ENCODE measurements around the gene DOCK7.

Gene DOCK7

DNA sequence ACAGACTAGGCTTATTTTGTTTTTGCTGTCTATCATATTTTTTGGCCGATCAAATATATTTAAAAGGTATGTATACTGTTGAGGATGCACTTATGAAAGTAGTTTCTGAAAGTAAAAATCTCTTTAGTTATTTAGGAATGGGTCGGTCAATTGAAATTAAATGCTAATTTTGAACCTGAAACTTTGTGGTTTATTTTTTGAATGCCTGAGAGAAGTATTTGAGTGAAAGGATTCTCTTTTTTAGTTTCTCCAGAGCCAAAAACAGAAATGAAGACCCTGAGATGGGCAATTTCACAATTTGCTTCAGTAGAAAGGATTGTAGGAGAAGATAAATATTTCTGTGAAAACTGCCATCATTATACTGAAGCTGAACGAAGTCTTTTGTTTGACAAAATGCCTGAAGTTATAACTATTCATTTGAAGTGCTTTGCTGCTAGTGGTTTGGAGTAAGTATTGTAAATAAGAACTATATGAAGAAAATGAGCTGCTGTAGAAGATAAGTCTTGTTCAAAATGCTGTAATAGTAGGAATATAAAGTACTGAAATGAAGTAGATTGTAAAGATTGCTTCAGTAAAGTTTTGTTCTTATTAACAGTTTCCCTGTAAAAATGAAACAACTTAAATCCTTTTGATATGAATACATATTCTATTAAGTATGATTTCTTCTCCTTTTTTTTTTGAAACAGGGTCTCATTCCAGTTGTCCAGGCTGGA is 239.8 kb downstream of the DOCK7 start:
- DNase-seq (ENCODE audit: low read depth), result no peak

DNA sequence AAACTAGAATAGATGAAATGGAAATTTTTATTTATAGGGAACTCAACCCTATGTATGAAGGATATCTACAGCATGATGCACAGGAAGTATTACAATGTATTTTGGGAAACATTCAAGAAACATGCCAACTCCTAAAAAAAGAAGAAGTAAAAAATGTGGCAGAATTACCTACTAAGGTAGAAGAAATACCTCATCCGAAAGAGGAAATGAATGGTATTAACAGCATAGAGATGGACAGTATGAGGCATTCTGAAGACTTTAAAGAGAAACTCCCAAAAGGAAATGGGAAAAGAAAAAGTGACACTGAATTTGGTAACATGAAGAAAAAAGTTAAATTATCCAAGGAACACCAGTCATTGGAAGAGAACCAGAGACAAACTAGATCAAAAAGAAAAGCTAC is 243.5 kb downstream of the DOCK7 start:
- no peak for DNase-seq (ENCODE audit: low read depth)

DNA sequence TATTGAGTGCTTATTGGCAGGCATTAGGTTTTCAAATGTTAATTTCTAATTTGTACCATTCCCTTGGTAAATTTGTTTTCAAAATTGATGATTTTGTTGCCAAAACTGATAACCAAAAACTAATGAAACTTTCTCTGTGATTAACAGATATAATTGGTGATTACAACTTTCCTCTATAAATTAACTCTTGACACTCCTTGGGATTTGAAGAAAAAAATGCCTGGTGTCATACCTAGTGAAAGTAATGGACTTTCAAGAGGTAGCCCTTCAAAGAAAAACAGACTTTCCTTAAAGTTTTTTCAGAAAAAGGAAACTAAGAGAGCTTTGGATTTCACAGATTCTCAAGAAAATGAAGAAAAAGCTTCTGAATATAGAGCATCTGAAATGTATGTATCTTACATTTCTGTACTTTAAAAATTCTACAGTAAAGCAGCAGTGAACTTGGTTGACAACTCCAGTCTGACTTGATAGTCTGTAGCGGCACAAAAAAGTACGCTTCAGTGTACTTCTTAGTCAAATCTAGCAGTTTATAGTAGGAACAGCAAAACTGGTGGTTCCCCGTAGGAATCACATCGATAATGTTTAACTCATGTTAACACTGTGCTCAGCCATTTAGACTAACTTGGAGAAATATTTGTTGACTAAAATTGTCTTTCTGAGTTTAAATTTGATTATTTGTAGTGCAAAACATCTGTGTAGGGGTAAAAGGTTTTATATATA is 248.4 kb downstream of the DOCK7 start:
- no peak for DNase-seq (ENCODE audit: low read depth)

DNA sequence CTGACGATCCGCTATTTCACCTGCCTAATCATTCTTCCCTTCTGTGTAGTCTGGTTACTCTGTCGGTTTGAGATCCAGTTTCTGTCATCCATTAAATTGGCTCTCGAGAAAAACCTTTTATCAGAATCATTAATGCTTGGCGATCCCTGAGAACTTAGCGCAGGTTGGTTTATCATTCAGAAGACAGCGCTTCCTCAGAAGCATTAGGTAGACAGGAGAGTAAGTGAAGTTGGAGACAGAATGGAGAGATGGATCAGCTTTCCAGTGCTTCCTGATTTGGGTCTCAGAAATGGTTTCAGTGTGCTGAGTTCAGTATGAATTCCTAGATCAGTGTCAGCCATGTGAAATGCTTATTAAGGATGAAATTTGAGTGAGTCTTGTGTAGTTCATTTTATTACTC is 250.0 kb downstream of the DOCK7 start:
- no peak for DNase-seq (ENCODE audit: low read depth)

DNA sequence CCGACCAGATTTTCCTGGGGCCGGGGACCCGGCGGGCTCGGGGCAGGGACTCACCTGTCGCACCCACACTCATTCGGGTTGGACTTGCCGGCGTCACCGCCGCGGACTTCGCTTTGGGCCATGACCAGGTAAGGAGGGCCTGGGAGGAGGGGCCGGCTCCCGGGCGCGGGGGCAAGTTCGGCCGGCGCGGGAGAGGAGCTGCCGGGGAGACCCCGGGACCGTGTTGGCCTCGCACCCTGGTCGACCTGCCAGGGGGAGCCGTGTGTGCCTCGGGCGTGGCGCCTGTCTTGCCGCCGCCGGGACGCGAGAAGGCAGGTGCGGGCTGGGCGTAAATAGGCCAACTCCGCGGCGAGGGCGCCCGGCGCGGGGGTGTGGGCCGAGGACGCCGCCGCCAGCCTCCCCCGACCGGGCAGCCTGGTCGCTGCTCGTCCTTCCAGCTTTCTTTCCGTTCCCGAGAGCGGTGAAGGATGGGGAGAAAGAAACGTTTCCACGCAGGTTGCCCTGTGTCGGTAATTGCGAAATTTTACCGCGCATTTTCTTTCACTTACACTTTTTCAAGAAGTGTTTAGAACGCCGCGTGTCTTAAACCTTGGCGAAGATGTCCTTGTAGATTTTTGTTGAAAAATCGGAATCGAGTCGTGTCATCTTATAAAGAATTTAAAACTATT is 250.8 kb downstream of the DOCK7 start:
- peak; percentile 14 for DNase-seq (ENCODE audit: low read depth)

DNA sequence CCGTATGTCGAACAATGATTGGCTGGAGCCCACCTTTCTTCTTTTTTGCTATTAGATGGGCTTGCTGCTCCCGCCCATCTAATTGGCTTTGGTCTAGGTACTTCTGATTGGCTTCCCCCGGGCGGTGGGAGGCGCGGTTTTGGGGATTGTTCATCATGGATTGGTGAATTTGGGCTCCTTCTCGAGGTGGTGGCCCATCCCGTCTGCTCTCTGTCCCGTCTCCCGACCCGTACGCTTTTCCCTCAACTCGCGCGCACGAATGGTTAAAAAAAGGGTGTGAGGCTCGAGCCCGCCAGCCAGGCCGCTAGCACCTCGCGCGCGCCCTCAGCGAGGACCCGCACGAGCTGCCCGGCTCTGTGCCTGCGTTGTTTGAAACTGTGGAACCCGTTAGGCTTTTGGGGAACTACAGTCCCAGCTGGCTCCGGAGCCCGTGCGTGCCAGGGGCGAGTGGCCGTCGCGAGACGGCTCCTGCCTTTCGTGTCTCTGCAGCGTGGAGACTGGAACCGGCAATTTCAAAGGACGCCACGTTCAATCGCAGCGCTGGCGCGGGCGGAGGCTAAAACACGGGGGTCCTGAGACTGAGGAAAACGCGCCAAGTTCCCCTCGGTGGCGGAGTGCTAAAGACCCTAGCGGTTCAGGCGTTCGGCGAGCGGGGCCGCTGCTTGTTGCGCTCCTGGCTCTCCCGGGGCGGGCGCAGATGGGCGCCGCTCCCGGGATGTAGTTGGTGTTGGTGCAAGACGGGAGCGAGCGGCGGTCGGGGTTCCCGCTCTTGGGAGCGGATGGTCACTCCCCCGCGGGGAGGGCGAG is 251.5 kb downstream of the DOCK7 start, which contains the start of gene USP1:
Gene USP1, plus strand, starts transcription at position 584 of the 807 bp plus-strand sequence. CDS start 2,819 bp downstream, outside the sequence.
- peak; percentile 93 for DNase-seq (ENCODE audit: low read depth)

DNA sequence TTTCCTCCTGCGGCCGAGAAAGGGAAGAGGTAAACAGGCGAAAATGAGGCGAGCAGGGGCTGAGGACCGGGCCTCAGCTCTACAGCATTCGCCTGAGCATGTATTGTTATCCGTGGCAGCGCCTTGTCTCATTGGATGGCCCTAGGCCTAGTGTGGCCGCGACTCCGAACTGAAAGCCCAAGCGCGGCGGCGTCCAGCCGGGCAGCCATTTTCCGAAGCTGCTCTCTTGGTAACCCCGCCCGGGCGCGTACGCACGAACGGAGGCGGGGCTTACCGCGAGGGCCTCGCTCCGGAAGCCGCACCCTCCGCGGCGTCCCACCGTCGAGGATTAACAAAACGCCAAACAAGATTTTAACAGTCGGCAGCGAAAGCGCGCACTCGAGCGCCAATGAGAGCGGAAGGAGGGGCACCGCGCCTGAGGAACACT is 252.1 kb downstream of the DOCK7 start:
- DNase-seq (ENCODE audit: low read depth), result peak; percentile 94

DNA sequence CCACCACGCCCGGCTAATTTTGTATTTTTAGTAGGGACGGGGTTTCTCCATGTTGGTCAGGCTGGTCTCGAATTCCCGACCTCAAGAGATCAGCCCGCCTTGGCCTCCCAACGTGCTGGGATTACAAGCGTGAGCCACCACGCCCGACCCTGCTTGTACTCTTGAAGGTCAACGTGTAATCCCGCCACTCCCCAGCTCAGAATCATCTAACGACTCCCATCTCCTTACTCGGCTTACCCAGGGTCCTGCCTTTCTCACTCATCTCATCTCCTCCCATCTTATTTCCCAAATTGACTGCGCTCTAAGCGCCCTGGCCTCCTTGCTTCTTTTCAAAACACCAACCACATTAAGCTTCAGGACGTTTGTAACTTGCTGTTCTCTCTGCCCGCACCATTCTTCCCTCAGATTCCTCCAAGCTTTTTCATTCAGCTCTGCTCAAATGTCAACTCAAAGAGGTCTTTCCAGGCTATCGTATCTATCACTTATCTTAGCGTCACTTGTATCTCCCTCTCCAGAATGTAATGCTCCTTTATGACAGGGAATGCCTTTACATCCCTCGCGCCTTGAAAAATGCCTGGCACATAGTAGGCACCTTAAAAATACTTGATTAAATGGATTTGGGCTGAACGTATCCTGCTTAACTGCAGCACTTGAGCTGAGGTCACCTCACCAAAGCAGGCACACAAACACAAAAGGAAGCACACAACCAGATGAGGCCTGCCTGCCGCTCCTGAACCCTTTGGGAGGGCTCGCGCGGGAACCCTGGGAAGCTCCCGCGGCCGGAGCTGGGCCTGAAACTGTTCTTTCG is 252.8 kb downstream of the DOCK7 start:
- DNase-seq (ENCODE audit: low read depth), result no peak

DNA sequence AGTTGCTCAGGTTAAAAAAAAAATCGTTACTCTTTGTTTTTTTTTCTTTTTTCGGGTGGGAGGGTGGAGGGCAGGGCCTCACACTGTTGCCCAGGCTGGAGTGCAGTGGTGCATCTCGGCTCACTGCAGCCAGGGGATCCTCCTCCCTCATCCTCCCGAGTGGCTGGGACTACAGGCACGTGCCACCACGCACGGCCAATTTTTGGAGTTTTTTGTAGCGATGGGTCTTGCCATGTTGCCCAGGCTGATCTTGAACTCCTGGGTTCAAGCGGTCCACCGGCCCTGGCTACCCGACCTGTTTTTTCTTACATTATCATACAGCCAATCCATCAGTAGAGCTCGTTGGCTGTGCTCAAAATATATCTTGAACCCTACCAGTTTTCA is 253.6 kb downstream of the DOCK7 start:
- no peak for DNase-seq (ENCODE audit: low read depth)

DNA sequence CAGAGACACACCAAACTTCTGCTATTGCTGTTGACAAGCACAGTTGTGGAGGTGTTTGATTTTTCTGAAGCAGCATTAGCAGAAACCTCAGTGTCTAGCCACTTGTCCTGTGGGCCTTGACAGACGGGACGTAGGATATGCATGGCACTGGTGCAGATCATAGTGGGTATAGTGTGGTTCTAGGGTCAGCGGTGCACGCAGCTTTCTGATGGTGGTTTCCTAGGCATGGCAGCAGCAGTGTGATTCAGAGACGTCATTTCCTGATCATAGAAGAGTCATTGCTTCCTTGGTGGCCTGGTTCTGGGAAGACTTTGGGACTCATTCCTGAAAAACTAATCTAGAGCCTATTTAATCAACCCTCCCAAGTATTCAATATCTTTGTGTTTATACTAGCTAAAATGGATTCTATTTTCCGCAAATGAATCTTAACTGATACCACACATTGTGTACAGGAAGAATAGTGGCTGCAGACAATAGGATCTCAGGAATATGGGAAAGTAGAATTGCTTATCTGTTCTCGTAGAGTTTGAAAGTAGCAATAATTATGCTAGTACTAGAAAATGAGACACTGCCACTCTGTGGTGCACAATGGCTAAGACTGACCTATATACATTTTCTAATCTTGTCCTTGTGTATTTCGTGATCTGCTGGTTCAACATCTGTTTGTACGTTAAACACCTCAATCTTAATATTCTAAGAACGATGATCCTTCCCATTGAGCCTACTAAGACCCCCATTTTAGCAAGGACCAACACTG is 254.1 kb downstream of the DOCK7 start:
- DNase-seq (ENCODE audit: low read depth), result no peak

DNA sequence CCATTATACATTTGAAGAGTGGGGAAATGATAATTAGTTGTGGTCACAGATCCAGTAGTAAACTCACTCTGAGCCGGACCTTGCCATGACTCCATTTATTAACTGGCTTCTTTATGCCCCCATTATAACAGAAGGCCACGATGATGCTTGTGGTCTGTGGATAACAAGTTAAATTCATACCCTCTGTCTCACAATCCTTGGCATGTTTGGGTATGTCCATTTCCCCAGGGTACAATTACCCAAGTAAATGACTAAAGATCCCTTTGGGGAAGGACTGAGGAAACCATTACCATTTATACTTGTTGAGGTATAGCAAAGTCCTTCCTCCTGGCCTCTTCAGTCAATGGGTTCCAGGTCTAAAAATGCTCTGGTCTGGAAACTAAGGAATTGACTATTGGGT is 258.6 kb downstream of the DOCK7 start:
- DNase-seq (ENCODE audit: low read depth), result no peak

DNA sequence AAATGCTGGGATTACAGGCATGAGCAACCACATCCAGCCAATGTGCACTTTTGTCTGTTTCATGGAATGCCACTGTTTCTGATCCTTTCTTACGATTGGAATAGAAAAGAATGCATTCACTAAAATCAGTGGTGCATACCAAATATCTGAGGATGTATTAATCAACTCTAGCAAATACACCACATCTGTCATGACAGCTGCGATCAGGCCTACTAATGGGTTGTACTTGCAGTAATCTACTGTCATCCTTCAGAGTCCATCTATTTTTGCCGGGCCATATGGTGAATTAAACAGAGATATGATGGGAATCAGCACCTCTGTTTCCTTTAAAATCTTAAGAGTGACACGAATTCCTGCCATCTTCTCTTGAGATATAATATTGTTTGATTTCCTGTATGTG is 259.8 kb downstream of the DOCK7 start:
- DNase-seq (ENCODE audit: low read depth), result no peak

DNA sequence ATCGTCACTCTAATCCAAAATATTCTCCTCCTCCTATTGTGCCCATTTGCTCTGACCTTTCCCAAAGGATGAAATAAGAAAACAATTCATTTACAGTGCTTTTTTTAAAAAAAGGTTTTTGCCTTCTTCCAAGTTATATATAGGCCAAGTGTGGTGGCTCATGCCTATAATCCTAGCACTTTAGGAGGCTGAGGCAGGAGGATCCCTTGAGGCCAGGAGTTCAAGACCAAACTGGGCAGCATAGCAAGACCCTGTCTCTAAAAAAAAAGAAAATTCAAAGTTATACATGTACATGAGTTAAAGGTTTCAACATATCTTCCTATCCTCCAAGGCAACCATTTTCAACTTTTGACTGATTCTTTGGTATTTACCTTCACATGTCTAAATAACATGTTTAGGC is 261.4 kb downstream of the DOCK7 start:
- no peak for DNase-seq (ENCODE audit: low read depth)

DNA sequence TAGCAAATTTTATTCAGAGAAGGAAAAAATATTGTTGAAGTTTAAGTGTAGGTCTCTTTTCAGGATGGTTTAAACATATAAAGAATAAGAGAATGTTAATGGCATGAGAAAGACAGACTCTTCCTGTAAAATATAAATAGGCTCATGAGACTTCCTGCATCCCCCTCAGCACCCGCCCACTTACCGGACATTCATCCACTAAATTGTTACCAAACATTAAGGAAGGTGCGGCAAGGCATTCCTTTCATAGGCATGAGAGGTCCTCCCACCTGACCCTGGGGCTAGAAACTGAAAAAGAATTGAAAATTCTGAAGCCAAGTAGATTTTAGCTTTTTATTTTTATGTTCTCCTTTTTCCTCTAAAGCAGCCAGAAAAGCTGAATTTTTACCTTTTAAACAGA is 261.9 kb downstream of the DOCK7 start:
- DNase-seq (ENCODE audit: low read depth), result no peak

DNA sequence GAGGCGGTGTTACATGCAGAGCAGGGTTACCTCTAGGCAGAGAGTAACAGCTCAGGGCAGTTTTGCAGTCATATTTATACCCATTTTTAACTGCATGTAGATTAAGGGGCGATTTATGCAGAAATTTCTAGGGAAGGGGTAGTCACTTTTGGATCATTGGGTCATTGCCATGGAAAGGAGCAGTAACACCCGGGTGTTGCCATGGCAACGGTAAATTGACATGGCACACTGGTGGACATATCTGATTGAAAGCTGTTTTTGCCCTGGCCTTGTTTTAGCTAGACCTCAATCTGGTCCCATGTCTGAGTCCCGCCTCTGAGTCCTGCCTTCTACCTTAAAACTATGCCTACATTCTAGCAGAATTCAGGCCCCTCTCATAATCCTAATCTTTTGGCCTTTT is 263.1 kb downstream of the DOCK7 start:
- DNase-seq (ENCODE audit: low read depth), result no peak

DNA sequence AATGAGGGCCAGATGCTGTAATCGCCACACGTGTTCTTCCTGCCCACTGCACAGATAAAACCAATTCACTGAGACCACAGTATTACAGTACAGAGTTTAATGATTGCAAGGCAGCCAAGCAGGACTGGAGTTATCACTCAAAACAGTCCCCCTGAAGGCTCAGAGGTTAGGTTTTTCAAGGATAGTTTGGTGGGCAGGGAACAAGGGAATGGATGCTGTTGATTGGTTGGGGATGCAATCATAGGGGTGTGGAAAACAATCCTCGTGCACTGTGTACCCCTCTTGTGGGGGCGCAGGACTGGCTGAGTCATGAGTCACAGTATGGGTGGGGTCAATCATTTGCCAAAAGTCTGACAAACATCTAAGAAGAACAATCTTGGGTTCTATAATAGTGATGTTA is 263.8 kb downstream of the DOCK7 start:
- no peak for DNase-seq (ENCODE audit: low read depth)

DNA sequence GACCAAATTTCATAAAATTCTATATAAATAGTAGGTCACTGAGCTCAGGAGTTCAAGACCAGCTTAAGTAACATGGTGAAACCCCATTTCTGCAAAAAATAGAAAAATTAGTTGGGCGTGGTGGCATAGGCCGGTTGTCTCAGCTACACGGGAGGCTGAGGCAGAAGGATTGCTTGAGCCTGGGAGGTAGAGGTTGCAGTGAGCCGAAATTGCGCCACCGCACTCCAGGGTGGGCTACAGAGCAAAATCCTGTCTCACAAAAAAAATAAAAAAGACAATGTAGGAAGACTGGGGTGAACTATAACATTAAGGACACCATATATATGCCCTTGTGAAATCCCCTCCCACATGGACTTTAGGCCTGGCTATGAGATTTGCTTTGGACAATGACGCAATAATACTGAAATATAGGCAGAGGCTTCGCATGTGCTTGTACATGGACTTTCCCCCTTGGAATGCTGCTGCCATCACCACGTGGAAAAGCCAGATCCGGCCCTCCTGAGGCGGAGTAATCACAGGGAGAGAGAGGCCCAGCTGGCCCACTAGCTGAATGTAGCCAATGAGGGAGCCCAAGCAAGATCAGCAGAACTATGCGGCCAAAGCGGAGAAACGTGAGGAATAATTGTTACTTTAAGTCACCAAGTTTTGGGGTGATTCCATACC is 264.5 kb downstream of the DOCK7 start:
- no peak for DNase-seq (ENCODE audit: low read depth)

DNA sequence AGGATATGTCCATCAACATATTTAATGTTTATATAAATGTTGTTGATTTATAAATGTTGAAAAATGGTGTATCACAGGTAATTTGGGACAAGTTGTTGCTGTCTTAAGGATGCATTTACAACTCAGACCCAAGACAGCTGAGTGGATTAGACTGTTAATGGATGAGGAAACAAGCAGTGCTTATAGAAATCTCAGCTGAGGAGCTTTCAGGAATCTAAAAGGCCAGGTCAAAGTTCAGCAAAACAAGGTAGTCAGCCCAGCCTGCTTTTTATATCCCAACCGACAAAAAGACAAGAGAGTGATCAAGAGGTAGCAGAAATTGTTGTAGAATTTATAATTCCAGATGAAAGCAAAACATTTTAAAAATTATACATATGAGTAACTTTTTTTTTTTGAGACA is 268.0 kb downstream of the DOCK7 start:
- no peak for DNase-seq (ENCODE audit: low read depth)

DNA sequence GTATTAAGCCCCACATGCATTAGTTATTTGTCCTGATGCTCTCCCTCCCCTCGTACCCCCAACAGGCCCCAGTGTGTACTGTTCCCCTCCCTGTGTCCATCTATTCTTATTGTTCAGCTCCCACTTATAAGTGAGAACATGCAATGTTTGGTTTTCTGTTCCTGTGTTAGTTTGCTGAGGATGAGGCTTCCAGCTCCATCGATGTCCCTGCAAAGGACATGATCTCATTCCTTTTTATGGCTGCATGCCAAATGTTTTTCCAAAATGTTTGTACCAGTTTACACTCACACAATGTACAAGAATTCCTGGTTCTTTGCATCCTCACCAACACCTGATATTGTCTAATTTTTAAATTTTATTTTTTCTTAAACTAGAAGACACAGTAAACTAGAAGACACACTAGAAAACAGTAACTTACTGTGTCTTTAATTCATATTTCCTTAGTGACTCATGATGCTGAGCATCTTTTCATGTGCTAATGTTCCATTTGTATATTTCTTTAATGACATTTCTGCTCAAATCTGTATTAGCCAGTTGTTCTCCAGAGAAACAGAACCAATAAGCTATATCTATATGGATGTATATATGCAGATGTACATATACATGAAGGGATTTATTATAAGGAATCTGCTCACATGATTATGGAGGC is 270.7 kb downstream of the DOCK7 start:
- no peak for DNase-seq (ENCODE audit: low read depth)

DNA sequence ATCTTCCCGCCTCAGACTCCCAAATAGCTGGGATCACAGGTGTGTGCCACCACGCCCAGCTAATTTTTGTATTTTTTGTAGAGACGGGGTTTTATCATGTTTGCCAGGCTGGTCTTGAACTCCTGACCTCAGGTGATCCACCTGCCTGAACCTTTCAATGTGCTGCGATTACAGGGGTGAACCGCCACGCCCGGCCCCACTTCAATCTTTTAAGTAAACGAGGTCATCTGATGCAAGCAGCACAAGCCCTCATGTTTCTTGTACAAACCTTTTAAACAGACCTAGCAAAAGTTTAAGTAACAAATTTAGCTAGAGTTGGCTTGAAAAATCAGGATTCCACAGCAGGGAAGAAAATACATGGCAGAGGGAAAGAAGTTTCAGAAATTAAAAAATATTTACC is 272.5 kb downstream of the DOCK7 start:
- no peak for DNase-seq (ENCODE audit: low read depth)
